Activated effector memory CD4-positive, alpha-beta T cell treated with Interleukin-2 at 50 U/mL for 16 hours (primary cell): ENCODE measurements around the gene LRRC38.
"Not testable (repeated sequence)": the region's sequence is repeated elsewhere in the genome, so short reads cannot be mapped to it uniquely, and the experiment has no call there.

Source experiments
- DNase-seq: peaks from one replicate; pipeline ENCODE4 v3.0.0-alpha.2; 2020

The LRRC38 gene

GRCh38 chr1:13513895-13514546, at the start of gene LRRC38:
LRRC38 (minus strand) TSS chr1:13514003; CDS start chr1:13513593, 410 bp downstream.
- DNase-seq, result no peak

GRCh38 chr1:13562981-13563380, 49.2 kb upstream of the LRRC38 start:
- not testable (repeated sequence) for DNase-seq

- no peak for DNase-seq
Measured at GRCh38 chr1:13560541-13560940, 46.7 kb upstream of the LRRC38 start.

- DNase-seq, result no peak
Measured at GRCh38 chr1:13556224-13556764, 42.5 kb upstream of the LRRC38 start.

GRCh38 chr1:13554798-13555197, 41.0 kb upstream of the LRRC38 start:
- no peak for DNase-seq

- DNase-seq, result no peak
Measured at GRCh38 chr1:13550663-13551062, 36.9 kb upstream of the LRRC38 start.

- no peak for DNase-seq
Measured at GRCh38 chr1:13549521-13549920, 35.7 kb upstream of the LRRC38 start.

GRCh38 chr1:13549021-13549420, 35.2 kb upstream of the LRRC38 start:
- no peak for DNase-seq

GRCh38 chr1:13548281-13548680, 34.5 kb upstream of the LRRC38 start:
- DNase-seq, result no peak

GRCh38 chr1:13546791-13547190, 33.0 kb upstream of the LRRC38 start:
- DNase-seq, result no peak

- DNase-seq, result no peak
Measured at GRCh38 chr1:13544221-13544556, 30.4 kb upstream of the LRRC38 start.

GRCh38 chr1:13543451-13544220, 29.8 kb upstream of the LRRC38 start:
- DNase-seq, result no peak

- DNase-seq, result no peak
Measured at GRCh38 chr1:13541435-13542215, 27.8 kb upstream of the LRRC38 start.

GRCh38 chr1:13540866-13541265, 27.1 kb upstream of the LRRC38 start:
- no peak for DNase-seq

- DNase-seq, result no peak
Measured at GRCh38 chr1:13539683-13540082, 25.9 kb upstream of the LRRC38 start.

GRCh38 chr1:13538832-13539231, 25.0 kb upstream of the LRRC38 start:
- no peak for DNase-seq

- no peak for DNase-seq
Measured at GRCh38 chr1:13536571-13536970, 22.8 kb upstream of the LRRC38 start.

- DNase-seq, result no peak
Measured at GRCh38 chr1:13535227-13535626, 21.4 kb upstream of the LRRC38 start.

GRCh38 chr1:13528320-13528719, 14.5 kb upstream of the LRRC38 start:
- no peak for DNase-seq

- DNase-seq, result no peak
Measured at GRCh38 chr1:13523780-13524477, 10.1 kb upstream of the LRRC38 start.

GRCh38 chr1:13520985-13521384, 7.2 kb upstream of the LRRC38 start:
- no peak for DNase-seq

GRCh38 chr1:13517193-13517812, 3.5 kb upstream of the LRRC38 start:
- no peak for DNase-seq
